Ectodermal cell (in vitro differentiated cells): Measurements from ENCODE around the gene FOXA2.

Experiments
- H3K27ac ChIP-seq: 2 replicates; pipeline ENCODE4 v1.7.0; 2013; ENCODE audit warnings: mild to moderate bottlenecking, low read depth, low read length; ENCODE audit not compliant: insufficient read depth, poor library complexity, severe bottlenecking
- H3K27me3 ChIP-seq: 2 replicates; pipeline ENCODE4 v1.7.0; 2013; ENCODE audit warnings: mild to moderate bottlenecking, low read length; ENCODE audit not compliant: insufficient read depth, control insufficient read depth, poor library complexity, severe bottlenecking
- H3K36me3 ChIP-seq: one replicate; pipeline ENCODE4 v1.7.0; 2013; ENCODE audit warnings: low read length; ENCODE audit not compliant: control insufficient read depth, insufficient read depth
- H3K4me1 ChIP-seq: one replicate; pipeline ENCODE4 v1.7.0; 2013; ENCODE audit warnings: low read length; ENCODE audit not compliant: control insufficient read depth, insufficient read depth
- H3K4me3 ChIP-seq: 2 replicates; pipeline ENCODE4 v1.7.0; 2013; ENCODE audit warnings: low read depth, low read length, control low read depth; ENCODE audit not compliant: insufficient read depth
- H3K9me3 ChIP-seq: 2 replicates; pipeline ENCODE4 v1.7.0; 2013; ENCODE audit warnings: mild to moderate bottlenecking, low read length, moderate library complexity; ENCODE audit not compliant: control insufficient read depth
- WGBS, 2 experiments: methylation state at CpG; one replicate each; pipeline ENCODE4 v1.1.7; 2013; ENCODE audit warnings: missing lambda C conversion rate in 2 of 2; 5-methylcytosine and 5-hydroxymethylcytosine counted together

Gene FOXA2

GRCh38 chr20:22536956-22537756, 47.2 kb downstream of the FOXA2 start:
- WGBS, 2 experiments, result 91 to 92% methylated on average over 4 of the region's 4 CpGs

GRCh38 chr20:22536141-22536828, 48.1 kb downstream of the FOXA2 start:
- H3K27ac ChIP-seq, result no peak overlapping the region
- no peaks in the 10 kb centered on the region for H3K9me3 ChIP-seq
- 90 to 92% methylated on average over 5 of the region's 5 CpGs for WGBS, 2 experiments
- H3K36me3 ChIP-seq, result no peaks in the 10 kb centered on the region
- H3K4me3 ChIP-seq, result no peak overlapping the region
- H3K4me1 ChIP-seq, result no peaks in the 10 kb centered on the region
- H3K27me3 ChIP-seq, result no peaks in the 10 kb centered on the region

More at GRCh38 chr20:22536956-22537756, 47.2 kb downstream of the FOXA2 start:
- no peak overlapping the region for H3K4me3 ChIP-seq
- no peaks in the 10 kb centered on the region for H3K9me3 ChIP-seq
- H3K27me3 ChIP-seq, result no peaks in the 10 kb centered on the region
- H3K4me1 ChIP-seq, result no peaks in the 10 kb centered on the region
- no peak overlapping the region for H3K27ac ChIP-seq
- no peaks in the 10 kb centered on the region for H3K36me3 ChIP-seq

GRCh38 chr20:22535483-22535882, 48.9 kb downstream of the FOXA2 start:
- 94 to 95% methylated on average over 5 of the region's 5 CpGs for WGBS, 2 experiments

GRCh38 chr20:22533823-22534751, 50.3 kb downstream of the FOXA2 start:
- Histone ChIP-seq H3K4me3 (no peak overlapping the region), H3K36me3 (no peaks in the 10 kb centered on the region), H3K27me3 (no peaks in the 10 kb centered on the region), H3K4me1 (no peaks in the 10 kb centered on the region), H3K9me3 (no peaks in the 10 kb centered on the region), H3K27ac (no peak overlapping the region)
- WGBS, 2 experiments, result 92 to 95% methylated on average over 10 of the region's 10 CpGs

More at GRCh38 chr20:22535483-22535882, 48.9 kb downstream of the FOXA2 start:
- Histone ChIP-seq H3K27ac (no peak overlapping the region), H3K4me1 (no peaks in the 10 kb centered on the region), H3K36me3 (no peaks in the 10 kb centered on the region), H3K4me3 (no peak overlapping the region), H3K27me3 (no peaks in the 10 kb centered on the region), H3K9me3 (no peaks in the 10 kb centered on the region)

- Histone ChIP-seq H3K27ac (no peak overlapping the region), H3K36me3 (no peaks in the 10 kb centered on the region), H3K4me1 (no peaks in the 10 kb centered on the region), H3K9me3 (no peaks in the 10 kb centered on the region), H3K27me3 (no peaks in the 10 kb centered on the region), H3K4me3 (no peak overlapping the region)
- WGBS, 2 experiments, result 90 to 93% methylated on average over 3 of the region's 3 CpGs
Observed at GRCh38 chr20:22532598-22532997, 51.8 kb downstream of the FOXA2 start.

GRCh38 chr20:22531756-22532155, 52.6 kb downstream of the FOXA2 start:
- H3K9me3 ChIP-seq, result no peaks in the 10 kb centered on the region
- no peaks in the 10 kb centered on the region for H3K4me1 ChIP-seq
- H3K27me3 ChIP-seq, result no peaks in the 10 kb centered on the region
- no peak overlapping the region for H3K4me3 ChIP-seq
- no peak overlapping the region for H3K27ac ChIP-seq
- 89 to 90% methylated on average over 1 of the region's 2 CpGs for WGBS, 2 experiments
- H3K36me3 ChIP-seq, result no peaks in the 10 kb centered on the region

GRCh38 chr20:22531056-22531615, 53.2 kb downstream of the FOXA2 start:
- WGBS, 2 experiments, result 83% methylated on average over 8 of the region's 8 CpGs
- no peaks in the 10 kb centered on the region for H3K36me3 ChIP-seq
- no peak overlapping the region for H3K27ac ChIP-seq
- no peaks in the 10 kb centered on the region for H3K9me3 ChIP-seq
- no peak overlapping the region for H3K4me3 ChIP-seq
- no peaks in the 10 kb centered on the region for H3K4me1 ChIP-seq
- H3K27me3 ChIP-seq, result no peaks in the 10 kb centered on the region
